WI38 (cell line): Measurements from ENCODE around the gene POLN.
"Not testable (repeated sequence)": the region's sequence is repeated elsewhere in the genome, so short reads cannot be mapped to it uniquely, and the experiment has no call there.

Source experiments
- H3K4me3 ChIP-seq: 2 replicates; pipeline ENCODE4 v1.5.1; 2011; ENCODE audit warnings: low read depth, mild to moderate bottlenecking, control low read depth, low read length
- TF ChIP-seq, protein P1 (sequence below): IDR thresholded peaks from 2 replicates; pipeline ENCODE4 v1.5.1; 2012; ENCODE audit warnings: low read depth, mild to moderate bottlenecking, control low read depth, low read length

POLN gene

DNA sequence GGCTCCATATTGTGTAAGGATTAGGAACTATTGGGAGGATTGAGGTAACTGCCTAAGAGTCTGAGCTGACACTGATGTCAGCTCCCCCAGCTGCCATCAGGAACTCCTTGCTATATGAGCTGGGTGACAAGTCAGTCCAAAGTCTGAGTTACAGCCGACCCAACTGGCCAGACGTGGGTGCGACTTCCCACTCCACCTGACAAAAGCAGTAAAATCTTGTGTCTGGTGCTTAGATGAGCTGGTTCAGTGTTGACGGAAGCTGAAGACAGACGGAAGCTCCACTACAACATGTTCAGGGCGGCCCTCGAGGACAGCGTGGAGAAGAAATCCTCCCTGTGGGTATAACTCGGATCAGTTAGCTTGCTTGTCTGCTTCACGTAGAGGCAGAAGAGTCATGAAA is 205.6 kb downstream of the POLN start:
- H3K4me3 ChIP-seq, result no peak overlapping the region
- TF ChIP-seq, protein P1, sequence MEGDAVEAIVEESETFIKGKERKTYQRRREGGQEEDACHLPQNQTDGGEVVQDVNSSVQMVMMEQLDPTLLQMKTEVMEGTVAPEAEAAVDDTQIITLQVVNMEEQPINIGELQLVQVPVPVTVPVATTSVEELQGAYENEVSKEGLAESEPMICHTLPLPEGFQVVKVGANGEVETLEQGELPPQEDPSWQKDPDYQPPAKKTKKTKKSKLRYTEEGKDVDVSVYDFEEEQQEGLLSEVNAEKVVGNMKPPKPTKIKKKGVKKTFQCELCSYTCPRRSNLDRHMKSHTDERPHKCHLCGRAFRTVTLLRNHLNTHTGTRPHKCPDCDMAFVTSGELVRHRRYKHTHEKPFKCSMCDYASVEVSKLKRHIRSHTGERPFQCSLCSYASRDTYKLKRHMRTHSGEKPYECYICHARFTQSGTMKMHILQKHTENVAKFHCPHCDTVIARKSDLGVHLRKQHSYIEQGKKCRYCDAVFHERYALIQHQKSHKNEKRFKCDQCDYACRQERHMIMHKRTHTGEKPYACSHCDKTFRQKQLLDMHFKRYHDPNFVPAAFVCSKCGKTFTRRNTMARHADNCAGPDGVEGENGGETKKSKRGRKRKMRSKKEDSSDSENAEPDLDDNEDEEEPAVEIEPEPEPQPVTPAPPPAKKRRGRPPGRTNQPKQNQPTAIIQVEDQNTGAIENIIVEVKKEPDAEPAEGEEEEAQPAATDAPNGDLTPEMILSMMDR, result no peak

DNA sequence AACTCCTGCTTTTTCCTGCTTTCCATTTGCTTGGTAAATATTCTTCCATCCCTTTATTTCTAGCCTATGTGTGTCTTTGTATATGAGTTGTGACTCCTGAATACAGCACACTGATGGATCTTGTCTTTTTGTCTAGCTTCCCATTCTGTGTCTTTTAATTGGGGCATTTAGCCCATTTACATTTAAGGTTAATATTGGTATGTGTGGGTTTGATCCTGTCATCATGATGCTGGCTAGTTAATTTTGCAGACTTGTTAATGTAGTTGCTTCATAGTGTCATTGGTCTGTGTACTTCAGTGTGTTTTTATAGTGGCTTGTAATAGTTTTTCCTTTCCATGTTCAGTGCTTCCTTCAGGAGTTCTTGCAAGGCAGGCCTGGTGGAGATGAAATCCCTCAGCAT is 210.8 kb downstream of the POLN start:
- not testable (repeated sequence) for H3K4me3 ChIP-seq

DNA sequence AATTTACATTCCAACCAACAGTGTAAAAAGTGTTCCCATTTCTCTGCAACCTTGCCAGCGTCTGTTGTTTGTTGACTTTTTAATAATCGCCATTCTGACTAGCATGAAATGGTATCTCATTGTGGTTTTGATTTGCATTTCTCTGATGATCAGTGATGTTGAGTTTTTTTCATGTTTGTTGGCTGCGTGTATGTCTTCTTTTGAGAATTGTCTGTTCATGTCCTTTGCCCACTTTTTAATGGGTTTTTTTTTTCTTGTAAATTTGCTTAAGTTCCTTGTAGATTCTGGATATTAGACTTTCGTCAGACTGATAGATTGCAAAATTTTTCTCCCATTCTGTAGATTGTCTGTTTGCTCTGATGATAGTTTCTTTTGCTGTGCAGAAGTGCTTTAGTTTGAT is 214.8 kb downstream of the POLN start:
- not testable (repeated sequence) for H3K4me3 ChIP-seq

DNA sequence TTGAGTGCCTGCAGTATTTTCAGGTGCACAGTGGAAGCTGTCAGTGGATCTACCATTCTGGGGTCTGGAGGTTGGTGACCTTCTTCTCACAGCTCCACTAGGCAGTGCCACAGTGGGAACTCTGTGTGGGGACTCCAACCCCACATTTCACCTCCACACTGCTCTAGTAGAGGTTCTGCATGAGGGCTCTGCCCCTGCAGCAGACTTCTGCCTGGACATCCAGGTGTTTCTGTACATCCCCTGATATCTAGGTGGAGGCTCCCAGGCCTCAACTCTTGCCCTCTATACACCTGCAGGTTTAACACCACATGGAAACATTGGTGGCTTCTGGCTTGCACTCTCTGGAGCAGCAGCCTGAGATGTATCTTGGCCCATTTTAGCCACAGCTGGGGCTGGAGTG is 216.1 kb downstream of the POLN start:
- TF ChIP-seq, protein P1, result no peak
- no peak overlapping the region for H3K4me3 ChIP-seq

DNA sequence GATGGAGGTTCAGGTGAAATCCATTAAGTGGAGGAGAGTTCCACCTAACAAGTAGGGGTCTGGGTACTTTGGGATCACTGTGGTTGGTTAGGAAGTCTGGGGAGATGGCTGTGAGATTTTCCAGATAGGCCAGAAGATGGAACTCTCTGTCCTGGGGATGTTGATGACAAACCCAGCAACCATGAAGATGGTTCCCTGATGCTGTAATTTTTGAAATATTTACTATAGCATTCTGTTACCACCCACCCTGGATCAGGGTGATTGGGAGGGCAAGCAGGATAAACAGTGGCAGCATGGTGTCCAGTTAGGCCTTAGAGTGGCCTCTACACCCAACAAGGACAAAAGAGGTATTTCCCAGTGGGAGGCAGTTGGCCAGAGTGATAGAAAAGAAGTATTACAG is 217.2 kb downstream of the POLN start:
- no peak overlapping the region for H3K4me3 ChIP-seq
- TF ChIP-seq, protein P1, result no peak
